Left colon (tissue), 2 donors: Measurements from ENCODE around the gene PLCXD3. TPM values are rescaled to one million over a fixed set of nuclear protein-coding genes. Genes with fewer than 3 reads are reported as not detected.
A peak's percentile ranks its signal among the peaks of the same experiment; 100 is the strongest.

Source experiments
- ATAC-seq: fragments of 200-7000 bp; cut with Tn5 transposase; one replicate; pipeline ENCODE4 v1.9.1; 2020; ENCODE audit warnings: mild to moderate bottlenecking, moderate library complexity
- DNase-seq, 2 donors: peaks; one replicate each; pipeline ENCODE4 v3.0.0-alpha.2; 2020
- intact Hi-C, 2 donors: fragments of 100-400 bp; cut with DNase I in 1 of 2; cut with micrococcal nuclease in 1 of 2; formaldehyde crosslinking; loops; one replicate each; pipeline versions ENCODE4 v1.11.2 to v1.14.0; 2022; cut with DNase I, micrococcal nuclease
- long read RNA-seq: library from polyadenylated mRNA; unstranded; transcript quantifications from one replicate; pipeline ENCODE4 v2.0.0, GENCODE V29; 2021
- total RNA-seq, 2 donors: library from RNA; stranded (reverse); fragmentation: NEBNext Ultra II Directional; extraction: Animal tissue kit (Norgen Biotek cat#: 25700); gene quantifications; one replicate each; pipeline ENCODE4 v1.2.1, GENCODE V29; 2021
- donor health status: DM: no; HTN: no; CAD: no.
- donor health status: DM: yes; HTN: yes; CAD: no.

Gene PLCXD3, protein sequence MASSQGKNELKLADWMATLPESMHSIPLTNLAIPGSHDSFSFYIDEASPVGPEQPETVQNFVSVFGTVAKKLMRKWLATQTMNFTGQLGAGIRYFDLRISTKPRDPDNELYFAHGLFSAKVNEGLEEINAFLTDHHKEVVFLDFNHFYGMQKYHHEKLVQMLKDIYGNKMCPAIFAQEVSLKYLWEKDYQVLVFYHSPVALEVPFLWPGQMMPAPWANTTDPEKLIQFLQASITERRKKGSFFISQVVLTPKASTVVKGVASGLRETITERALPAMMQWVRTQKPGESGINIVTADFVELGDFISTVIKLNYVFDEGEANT
- total RNA-seq, result under 1 TPM; 0.58 to 0.84 TPM
- long read RNA-seq, partial matches to known transcripts, result 0 of 1 reads
- long read RNA-seq, other reads (novel, unspliced or antisense), result 1 of 1 reads

DNA sequence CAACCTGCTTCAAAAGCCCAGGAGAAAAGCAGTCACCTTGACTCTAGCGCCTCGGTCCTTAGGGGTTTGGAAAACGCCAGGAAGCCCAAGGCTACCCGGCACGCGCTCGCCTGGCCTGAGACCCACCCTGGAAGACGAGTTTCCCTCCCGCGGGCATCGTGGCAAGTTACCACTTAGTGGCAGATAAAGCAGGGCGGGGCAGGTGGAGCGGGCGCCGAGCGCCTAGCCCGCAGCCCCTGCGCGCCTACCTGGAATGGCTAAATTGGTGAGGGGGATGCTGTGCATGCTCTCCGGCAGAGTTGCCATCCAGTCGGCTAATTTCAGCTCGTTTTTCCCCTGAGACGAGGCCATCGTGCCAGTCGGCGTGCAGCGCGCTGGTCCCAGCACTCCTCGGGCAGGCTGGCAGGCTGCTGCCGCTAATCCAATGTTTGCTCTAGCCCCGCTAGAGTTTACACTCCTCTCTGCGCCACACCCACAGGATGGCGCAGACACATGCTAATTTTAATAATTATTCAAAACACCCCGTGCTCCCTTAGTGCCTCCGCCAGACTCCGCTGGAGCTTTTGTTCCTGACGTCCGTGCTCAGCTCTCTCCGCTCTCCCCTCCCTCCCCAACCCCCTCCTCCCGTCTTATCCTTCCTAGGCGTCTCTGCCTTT lies at the start of gene PLCXD3:
PLCXD3 (minus strand) TSS at position 426 of the 656 bp plus-strand sequence; CDS start at position 351, 75 bp downstream.
- ATAC-seq (peak; percentile 87), DNase-seq (peak; percentile 18 to 24)
- intact Hi-C loops, result no loop called here

DNA sequence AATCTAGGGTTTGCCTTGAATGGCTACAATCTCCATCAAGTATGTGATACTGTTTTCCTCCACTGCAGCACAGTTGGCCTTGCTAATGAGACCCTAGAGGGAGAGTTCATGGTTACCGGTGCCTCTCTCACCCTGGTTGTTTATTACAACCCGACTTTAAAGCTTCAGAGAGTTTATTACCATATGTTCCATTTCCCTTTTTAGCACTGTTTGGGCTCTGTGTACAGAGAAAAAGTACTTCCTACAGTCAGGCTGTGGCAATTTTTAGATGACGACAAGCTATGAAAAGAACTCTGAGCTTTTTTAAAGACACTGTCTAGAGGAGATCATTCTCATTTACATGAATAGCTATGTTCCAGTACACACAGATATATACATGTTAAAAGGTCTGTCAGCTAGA lies 48.8 kb upstream of the PLCXD3 start:
- ATAC-seq (no peak), DNase-seq (no peak)
- intact Hi-C loops, result no loop called here

DNA sequence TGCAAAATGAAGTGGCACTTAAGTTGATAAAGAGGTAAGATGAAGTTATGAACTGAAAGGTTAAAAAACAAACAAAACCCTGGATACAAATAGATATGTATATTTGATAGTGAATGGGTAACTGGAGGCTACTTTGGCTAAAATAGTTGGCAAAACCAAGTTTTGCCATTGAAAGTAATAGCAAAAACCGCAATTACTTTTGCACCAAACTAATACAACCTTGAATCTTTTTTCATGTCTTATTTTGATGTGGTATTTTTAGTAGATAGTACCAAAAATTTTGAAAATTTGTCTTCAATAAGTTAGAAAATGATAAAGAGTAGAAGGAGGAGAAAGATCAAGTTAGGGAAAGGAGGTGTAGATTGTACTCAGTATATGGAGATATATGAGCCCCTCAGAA lies 47.9 kb upstream of the PLCXD3 start:
- intact Hi-C loops, result no loop called here
- no peak for ATAC-seq
- no peak for DNase-seq

DNA sequence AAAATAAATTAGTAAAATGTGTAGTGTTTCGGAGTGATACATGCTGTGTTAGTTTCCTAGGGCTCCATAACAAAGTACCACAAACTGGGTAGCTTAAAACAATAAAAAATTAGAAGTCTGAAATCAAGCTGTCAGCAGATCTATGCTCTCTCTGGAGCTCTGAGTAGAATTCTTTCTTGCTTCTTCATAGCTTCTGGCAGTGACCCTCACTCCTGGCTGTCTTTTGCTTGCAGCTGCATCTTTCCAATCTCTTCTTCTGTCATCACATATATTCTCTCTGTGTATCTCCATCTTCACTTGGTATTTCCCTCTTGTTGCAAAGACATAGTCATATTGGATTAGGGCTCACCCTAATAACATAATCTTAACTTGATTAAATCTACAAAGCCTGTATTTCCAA lies 37.6 kb upstream of the PLCXD3 start:
- intact Hi-C loops, result no loop called here
- no peak for ATAC-seq
- DNase-seq, result no peak

DNA sequence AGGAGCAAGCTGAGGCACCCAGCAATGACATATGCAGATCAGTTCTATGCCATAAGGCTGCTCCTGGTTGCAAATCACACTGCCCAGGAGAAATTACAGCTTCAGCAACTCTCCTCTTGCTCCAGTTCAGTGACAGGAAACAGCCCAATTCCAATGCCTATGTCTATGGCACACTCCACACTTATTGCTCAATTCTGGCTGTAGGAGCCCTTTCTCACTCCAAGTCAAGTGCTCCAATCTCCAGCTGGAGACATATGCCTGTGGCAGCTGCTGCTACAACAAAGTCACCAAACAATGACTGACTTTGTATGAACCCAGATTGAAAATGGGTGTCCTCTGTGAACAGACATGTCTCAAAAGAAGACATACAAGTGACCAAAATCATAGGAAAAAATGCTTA lies 31.8 kb upstream of the PLCXD3 start:
- intact Hi-C loops, result no loop called here
- ATAC-seq, result no peak

DNA sequence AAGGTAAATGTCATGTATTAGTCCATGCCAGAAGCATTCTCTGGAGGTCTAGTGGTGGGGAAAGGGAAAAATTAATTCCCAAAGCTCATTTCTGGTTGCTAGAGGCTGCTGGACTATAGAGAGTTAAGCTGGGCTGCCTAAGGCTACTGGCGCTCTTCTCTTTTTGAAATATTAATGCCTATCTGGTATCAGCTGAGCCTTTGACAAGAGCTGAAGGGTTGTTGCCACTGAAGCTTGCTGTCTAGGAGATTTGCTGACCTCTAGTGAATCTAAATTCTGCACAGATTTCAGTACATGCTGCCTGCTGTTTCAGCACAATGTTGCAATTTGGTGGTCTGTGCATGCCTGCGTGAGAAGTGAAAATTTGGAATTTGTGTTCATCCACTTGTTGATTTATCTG lies 29.1 kb upstream of the PLCXD3 start:
- intact Hi-C loops, result no loop called here

More for the DNA sequence above, 31.8 kb upstream of the PLCXD3 start:
- DNase-seq, result no peak

DNA sequence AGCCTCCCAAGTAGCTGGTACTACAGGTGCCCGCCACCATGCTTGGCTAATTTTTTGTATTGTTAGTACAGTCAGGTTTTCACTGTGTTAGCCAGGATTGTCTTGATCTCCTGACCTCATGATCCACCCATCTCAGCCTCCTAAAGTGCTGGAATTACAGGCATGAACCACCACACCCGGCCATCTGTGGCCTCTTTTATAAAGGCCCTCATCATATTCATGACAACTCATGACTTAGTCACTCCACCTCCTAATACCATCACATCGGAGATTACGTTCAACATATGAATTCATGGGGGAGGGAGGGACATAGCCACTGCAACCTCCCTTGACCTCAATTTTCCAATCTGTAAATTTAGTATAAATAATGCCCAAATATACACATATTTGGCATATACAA lies 27.2 kb upstream of the PLCXD3 start:
- no peak for DNase-seq
- ATAC-seq, result no peak
- intact Hi-C loops, result no loop called here

More for the DNA sequence above, 29.1 kb upstream of the PLCXD3 start:
- ATAC-seq (no peak), DNase-seq (no peak)

DNA sequence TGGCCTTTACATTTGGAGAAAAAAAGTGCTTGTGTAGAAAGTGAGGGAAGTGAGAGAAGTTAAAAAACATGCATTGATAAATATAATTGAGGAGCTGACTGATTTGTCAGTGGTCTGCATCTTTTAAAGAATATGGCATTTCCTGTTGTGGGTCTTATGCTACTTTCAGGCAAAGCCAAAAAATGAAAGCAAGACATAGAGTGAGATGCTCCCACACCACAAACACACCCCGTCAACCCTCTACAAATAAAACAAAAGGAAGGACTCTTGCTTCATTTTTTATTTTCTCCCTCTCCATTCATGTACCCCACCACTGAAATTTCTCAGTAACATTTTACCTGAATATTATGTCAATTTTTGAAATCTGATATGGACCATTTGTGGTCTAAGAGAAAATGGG lies 22.1 kb upstream of the PLCXD3 start:
- no peak for ATAC-seq

DNA sequence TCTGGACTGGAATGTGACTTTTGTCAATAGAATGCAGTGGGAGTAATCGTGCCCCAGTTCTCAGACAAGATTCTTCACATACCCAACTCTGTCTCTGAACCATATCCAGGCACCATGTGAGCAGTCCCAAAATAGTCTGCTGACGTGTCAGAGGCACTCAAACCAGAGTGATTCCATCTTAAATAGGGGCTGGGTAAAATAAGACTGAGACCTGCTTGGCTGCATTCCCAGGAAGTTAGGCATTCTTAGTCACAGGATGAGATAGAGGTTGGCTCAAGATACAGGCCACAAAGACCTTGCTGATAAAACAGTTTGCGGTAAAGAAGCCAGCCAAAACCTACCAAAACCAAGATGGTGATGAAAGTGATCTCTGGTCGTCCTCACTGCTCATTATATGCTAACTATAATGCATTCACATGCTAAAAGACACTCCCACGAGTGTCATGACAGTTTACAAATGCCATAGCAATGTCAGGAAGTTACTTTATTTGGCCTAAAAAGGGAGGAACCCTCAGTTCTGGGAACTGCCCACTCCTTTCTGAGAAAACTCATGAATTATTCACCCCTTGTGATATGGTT lies 16.9 kb upstream of the PLCXD3 start:
- intact Hi-C loops, result no loop called here
- no peak for DNase-seq
- ATAC-seq, result no peak

More for the DNA sequence above, 22.1 kb upstream of the PLCXD3 start:
- intact Hi-C loops, result no loop called here
- no peak for DNase-seq

DNA sequence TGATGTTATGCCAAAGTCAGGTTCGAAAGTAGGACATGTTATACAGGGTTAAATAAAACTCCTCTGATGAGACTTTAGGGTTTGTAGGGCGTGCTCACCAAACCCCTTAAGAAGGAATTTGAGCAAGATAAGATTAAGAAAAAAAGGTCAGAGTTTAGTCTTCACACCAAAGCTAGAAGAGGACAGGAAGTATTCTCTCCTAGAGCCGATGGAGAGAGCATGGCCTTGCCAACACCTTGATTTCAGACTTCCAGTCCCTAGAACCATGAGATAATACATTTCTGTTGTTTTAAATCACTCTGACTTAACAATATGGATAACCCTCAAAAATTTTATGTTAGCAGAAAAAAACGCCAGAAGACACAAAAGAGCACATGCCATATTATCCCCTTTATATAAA lies 16.3 kb upstream of the PLCXD3 start:
- intact Hi-C loops, result no loop called here
- DNase-seq (no peak), ATAC-seq (no peak)

DNA sequence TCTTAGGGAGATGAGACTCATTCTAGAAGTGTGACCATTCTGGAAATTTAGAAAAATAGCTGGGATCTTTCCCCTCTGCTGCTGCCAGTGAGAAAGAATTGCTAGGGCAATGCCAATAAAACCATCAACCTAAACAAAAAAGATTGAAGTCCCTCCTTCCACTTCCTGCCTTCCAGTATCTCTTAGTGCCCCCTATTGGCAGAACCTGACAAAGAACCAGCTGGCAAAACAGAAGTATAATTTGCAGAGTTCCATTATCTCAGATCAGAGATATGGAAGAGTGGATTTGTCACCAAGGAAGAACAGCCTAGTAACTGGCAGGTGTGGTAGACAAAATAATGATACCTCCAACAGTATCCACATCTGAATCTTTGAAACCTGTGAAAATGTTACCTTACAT lies 13.8 kb upstream of the PLCXD3 start:
- intact Hi-C loops, result no loop called here
- no peak for ATAC-seq
- no peak for DNase-seq

DNA sequence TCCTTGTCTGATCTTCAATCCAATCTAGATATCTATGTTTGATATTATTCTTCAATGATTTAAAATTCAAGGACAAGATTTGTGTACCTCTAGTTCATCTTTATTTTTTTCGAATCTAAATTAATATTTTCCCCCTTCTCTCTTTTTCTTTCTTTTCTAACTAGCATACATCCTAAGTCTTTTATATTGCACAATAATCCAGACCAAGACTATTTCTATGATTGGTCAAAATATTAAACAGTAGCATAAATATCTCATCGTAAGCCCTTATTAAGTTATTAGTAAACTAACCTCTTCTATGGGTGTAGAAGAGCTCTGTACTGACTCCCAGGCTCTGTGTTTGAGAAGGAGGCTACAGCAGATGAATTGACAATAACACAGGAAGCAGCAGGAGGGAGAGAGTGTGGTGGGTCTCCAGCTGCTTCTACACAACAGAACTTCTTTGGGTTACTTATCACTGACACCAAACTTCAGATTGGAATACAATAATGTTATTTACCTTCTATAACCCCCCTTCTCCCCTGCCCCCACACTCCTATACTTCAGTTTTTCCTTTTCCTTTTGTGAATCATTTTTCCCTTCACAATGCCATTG lies 11.9 kb upstream of the PLCXD3 start:
- DNase-seq, result no peak
- ATAC-seq, result no peak
- intact Hi-C loops, result no loop called here

DNA sequence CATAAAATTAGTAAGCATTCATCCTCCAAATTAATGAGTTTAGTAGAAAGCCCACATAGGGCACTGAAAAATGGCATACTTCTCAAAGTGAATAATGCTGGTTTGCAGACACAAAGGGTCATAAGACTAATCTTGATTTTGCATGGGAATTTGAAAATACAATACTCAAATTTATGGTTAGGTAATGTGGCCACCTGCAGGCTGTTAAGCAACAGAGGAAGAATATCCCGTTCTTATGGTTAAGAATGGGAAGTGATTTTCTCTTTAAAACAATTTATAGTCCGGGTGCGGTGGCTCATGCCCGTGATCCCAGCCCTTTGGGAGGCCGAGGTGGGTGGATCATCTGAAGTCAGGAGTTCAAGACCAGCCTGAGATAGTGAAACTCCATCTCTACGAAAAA lies 9.4 kb upstream of the PLCXD3 start:
- peak; percentile 31 for ATAC-seq
- intact Hi-C loops, result no loop called here
- DNase-seq, result no peak

DNA sequence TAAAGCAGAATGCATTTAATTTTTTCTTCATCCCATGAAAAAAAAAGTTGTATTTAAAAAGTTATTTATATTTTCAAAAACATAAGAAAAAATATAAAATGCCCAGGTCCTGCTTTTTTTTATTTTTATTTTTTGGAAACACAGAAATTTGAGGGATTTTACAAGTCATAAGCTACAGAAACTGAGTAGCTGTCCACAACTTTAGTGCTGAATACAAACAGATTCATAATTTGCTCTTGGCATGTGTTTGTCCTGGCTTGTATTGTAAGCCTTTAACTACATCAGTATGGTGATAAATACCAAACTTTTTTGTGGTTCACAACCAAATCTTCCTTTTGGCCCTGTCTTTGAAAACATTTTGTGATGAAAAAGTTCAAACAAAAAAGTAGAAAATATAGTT lies 7.5 kb upstream of the PLCXD3 start:
- DNase-seq (no peak), ATAC-seq (no peak)
- intact Hi-C loops, result no loop called here

DNA sequence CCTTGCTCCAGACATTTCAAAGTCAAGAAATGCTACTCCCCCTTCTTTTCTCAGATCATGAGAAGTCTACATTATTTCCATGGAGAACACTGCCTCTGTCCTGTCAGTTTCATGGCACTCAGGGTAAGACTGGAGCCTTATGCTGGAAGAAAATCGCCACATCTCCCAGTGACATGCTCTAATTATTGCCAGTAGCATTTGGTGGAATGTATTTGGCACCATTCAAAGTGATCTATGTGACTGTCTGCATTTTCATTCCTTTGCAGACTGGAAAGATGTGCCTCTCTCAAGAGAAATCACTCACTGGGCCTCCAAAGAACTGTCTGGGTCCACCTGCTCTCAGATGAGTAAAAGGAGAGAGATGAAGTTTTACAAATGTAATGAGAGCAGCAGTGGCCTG lies 840 bp upstream of the PLCXD3 start:
- DNase-seq (no peak), ATAC-seq (no peak)
- intact Hi-C loops, result no loop called here

DNA sequence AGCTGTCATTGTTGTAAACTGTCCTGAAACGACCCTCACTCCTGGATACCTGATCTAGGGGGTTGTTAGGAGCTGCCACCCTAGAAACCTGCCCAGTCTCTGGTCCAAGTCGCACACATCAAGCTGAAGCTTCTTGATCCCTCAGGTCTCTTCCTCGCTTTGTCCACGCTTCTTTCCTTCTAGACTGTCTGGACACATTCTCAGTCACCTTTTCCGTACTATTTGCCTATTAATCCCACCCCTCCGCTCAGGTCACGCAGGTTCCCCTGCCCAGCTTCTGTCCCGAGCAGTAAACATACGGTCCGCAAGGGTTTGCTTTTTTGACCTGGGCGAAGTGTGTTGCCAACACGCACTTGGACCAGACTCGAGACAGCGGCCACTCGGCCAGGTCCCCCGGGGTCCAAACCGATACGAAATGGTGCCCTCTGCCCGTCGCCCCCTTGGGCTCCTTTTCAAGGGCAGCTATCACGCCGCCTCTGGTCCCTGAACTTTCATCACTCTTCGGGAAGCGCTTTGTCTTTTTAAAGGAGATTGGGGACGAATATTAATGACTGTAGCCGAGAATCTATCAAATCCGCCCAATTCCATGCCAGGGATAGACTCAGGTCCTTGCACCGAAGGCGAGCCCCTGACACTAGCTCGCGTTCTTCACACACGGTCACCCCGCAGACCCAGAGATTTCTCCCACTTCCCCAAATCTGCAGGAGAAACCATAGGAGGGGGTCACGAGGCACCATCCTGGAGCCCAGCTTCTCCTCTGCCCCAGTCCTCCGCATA lies 814 bp downstream of the PLCXD3 start:
- ATAC-seq (no peak), DNase-seq (no peak)
- intact Hi-C loops, result no loop called here

DNA sequence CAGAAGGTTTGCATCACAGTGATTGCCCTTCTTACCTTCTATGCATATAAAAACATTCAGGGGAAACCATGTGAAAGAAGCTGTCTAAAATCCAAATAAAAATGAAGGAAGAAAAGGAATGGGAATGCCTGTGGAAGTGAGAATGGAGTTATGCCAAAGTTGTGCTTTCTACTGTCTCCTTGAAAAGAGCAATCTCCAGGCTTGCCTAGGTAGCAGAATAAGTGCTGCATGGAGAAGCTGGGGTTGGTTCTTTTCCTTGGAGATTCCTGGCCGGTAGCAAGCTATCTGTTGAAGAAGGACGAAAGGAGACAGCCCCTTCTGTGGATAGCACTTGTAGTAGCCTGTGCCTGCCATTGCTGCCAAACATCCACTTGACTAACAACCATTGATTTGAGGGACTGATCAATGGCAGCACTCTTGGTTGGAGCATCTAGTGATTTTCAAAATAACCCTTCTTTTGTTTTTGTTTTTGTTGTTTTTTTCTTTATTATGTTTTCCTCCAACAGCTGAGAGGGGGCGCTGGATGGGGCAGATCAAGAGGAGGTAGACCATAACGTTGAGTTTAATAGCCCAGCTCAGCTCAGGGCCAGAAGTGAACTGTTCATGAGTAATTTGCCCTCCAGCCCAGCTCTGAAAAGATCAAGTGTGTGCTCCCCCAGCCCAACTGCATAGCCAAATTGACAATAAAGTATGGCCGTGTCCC lies 1.6 kb downstream of the PLCXD3 start:
- ATAC-seq (no peak), DNase-seq (no peak)
- intact Hi-C loops, result no loop called here

DNA sequence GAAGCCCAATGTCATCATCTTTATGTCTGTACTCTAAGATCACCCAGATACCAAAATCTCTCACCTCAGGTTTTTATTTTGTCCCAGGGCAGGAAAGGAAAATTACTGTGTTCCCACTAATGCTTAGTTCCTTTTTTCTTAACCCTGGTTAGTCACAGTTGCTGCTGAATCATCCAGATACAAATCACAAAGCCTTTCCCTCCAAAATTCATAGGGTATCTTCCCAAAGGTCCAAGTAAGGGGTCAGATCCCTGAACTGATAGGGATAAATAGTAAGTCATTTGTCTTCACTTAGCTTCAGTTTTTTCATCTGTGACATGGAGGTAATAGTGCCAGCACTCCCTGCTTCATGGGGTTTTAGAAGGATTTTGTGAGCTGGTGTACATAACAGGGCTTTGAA lies 2.2 kb downstream of the PLCXD3 start:
- intact Hi-C loops, result no loop called here
- no peak for ATAC-seq
- DNase-seq, result no peak

DNA sequence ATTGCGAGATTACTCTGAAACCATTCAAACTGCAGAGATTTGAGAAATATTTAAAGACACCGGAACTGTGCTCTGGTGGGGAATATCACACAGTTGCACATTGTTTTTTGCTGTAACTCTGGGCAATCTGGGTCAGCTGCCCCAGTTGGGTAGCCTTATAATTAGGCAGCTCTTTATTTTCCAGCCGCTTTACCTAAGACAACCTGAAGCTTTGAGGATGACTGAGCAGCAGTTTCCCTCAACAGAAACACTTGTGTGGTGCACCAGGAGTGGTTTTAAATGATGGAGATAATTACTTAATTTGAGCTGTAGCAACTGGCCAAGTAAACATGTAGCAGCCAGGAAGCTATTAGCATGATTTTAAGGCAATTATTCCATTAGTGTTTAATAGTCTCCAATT lies 2.9 kb downstream of the PLCXD3 start:
- no peak for ATAC-seq
- intact Hi-C loops, result no loop called here
- DNase-seq, result no peak
